ENCODE results near the gene QKI. TPM values are rescaled to one million over a fixed set of nuclear protein-coding genes. Genes with fewer than 3 reads are reported as not detected.

QKI gene
- total and polyA plus RNA-seq, 10 of the 15 experiments (the other 5 are each of a cell fraction or from before 2014, with no cell fraction given) = 4.7 to 72.5 (median 38.9) TPM

GRCh38 chr6:163565140-163565539 lies 150.6 kb downstream of the QKI start:
- WGBS (ENCODE audit: insufficient coverage, insufficient replicate concordance, low lambda C conversion rate, missing lambda C conversion rate) = 96% methylated on average over 4 of the region's 4 CpGs
- Histone ChIP-seq H3K4me2 (ENCODE audit: control insufficient read depth, insufficient read depth) (no peak overlapping the region), H3K9me3 (replicated peaks; ENCODE audit: control insufficient read depth, insufficient read depth, low read length) (no peaks in the 10 kb centered on the region), H3K27me3 (replicated peaks in 1 of 2; ENCODE audit: control insufficient read depth in 2 of 2, insufficient read depth in 2 of 2, low read length in 1 of 2) (no peaks in the 10 kb centered on the region), H3K27ac (ENCODE audit: control insufficient read depth, insufficient read depth) (no peak overlapping the region), H3K4me3 (no peak overlapping the region), H3K36me3 (ENCODE audit: control insufficient read depth in 2 of 2, insufficient read depth in 2 of 2, low read length in 1 of 2) (peaks cover 0 to 13% of the 10 kb centered on the region in 2 experiments; a peak in 2 of 4 replicates), H4K20me1 (ENCODE audit: control insufficient read depth, insufficient read depth) (no peaks in the 10 kb centered on the region), H3K9ac (ENCODE audit: control insufficient read depth, insufficient read depth, low read length) (no peak overlapping the region), H3K4me1 (ENCODE audit: control insufficient read depth, insufficient read depth, low read length) (no peaks in the 10 kb centered on the region), H3K79me2 (ENCODE audit: control insufficient read depth, insufficient read depth, low read length) (no peaks in the 10 kb centered on the region), H2AFZ (ENCODE audit: control insufficient read depth, low read depth, low read length) (no peak overlapping the region)
- DNase-seq (ENCODE audit: low read depth, low spot score) (no peak), ATAC-seq (no peak), FAIRE-seq (no peak)
- ChIA-PET SMC1A (ENCODE audit: uncharacterized antibody, unreplicated experiment) (no interaction called here), CTCF (no interaction called here), POLR2A (no interaction called here), RAD21 (ENCODE audit: unreplicated experiment) (no interaction called here)
- BruUV-seq (replicated peaks) = no TSS peak
- in situ Hi-C loops (cut with MboI) = no loop called here
- intact Hi-C loops (cut with micrococcal nuclease; ENCODE audit: unreplicated experiment) = no loop called here
- TF ChIP-seq JUNB (IDR thresholded peaks at IDR 0.05) = no peak
- no peak for TF ChIP-seq MEF2B (IDR thresholded peaks at IDR 0.05; ENCODE audit: partially characterized antibody, poor library complexity, severe bottlenecking)
- TF ChIP-seq CREM (IDR thresholded peaks at IDR 0.05; ENCODE audit: low read depth) = no peak
- TF ChIP-seq, protein P1, sequence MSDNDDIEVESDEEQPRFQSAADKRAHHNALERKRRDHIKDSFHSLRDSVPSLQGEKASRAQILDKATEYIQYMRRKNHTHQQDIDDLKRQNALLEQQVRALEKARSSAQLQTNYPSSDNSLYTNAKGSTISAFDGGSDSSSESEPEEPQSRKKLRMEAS (IDR thresholded peaks at IDR 0.05; ENCODE audit: low read depth, low read length) = no peak
- TF ChIP-seq, protein P2, sequence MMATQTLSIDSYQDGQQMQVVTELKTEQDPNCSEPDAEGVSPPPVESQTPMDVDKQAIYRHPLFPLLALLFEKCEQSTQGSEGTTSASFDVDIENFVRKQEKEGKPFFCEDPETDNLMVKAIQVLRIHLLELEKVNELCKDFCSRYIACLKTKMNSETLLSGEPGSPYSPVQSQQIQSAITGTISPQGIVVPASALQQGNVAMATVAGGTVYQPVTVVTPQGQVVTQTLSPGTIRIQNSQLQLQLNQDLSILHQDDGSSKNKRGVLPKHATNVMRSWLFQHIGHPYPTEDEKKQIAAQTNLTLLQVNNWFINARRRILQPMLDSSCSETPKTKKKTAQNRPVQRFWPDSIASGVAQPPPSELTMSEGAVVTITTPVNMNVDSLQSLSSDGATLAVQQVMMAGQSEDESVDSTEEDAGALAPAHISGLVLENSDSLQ (IDR thresholded peaks at IDR 0.05) = no peak
- TF ChIP-seq ZNF207 (IDR thresholded peaks at IDR 0.05; ENCODE audit: borderline replicate concordance) = no peak
- no peak for TF ChIP-seq YY1 (IDR thresholded peaks at IDR 0.05; ENCODE audit: low read depth, low read length)
- TF ChIP-seq, protein P3, sequence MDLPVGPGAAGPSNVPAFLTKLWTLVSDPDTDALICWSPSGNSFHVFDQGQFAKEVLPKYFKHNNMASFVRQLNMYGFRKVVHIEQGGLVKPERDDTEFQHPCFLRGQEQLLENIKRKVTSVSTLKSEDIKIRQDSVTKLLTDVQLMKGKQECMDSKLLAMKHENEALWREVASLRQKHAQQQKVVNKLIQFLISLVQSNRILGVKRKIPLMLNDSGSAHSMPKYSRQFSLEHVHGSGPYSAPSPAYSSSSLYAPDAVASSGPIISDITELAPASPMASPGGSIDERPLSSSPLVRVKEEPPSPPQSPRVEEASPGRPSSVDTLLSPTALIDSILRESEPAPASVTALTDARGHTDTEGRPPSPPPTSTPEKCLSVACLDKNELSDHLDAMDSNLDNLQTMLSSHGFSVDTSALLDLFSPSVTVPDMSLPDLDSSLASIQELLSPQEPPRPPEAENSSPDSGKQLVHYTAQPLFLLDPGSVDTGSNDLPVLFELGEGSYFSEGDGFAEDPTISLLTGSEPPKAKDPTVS (IDR thresholded peaks at IDR 0.05; ENCODE audit: low read depth, low read length) = no peak
- no peak for TF ChIP-seq CBX3 (IDR thresholded peaks at IDR 0.05; ENCODE audit: borderline replicate concordance, low read depth)
- TF ChIP-seq SMARCA5 (IDR thresholded peaks at IDR 0.05) = no peak
- TF ChIP-seq HDAC2 (IDR thresholded peaks at IDR 0.05) = no peak
- TF ChIP-seq, protein P4, sequence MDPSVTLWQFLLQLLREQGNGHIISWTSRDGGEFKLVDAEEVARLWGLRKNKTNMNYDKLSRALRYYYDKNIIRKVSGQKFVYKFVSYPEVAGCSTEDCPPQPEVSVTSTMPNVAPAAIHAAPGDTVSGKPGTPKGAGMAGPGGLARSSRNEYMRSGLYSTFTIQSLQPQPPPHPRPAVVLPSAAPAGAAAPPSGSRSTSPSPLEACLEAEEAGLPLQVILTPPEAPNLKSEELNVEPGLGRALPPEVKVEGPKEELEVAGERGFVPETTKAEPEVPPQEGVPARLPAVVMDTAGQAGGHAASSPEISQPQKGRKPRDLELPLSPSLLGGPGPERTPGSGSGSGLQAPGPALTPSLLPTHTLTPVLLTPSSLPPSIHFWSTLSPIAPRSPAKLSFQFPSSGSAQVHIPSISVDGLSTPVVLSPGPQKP (IDR thresholded peaks at IDR 0.05; ENCODE audit: low read depth, low read length) = no peak
- TF ChIP-seq RAD51 (IDR thresholded peaks at IDR 0.05) = no peak
- TF ChIP-seq, protein P5, sequence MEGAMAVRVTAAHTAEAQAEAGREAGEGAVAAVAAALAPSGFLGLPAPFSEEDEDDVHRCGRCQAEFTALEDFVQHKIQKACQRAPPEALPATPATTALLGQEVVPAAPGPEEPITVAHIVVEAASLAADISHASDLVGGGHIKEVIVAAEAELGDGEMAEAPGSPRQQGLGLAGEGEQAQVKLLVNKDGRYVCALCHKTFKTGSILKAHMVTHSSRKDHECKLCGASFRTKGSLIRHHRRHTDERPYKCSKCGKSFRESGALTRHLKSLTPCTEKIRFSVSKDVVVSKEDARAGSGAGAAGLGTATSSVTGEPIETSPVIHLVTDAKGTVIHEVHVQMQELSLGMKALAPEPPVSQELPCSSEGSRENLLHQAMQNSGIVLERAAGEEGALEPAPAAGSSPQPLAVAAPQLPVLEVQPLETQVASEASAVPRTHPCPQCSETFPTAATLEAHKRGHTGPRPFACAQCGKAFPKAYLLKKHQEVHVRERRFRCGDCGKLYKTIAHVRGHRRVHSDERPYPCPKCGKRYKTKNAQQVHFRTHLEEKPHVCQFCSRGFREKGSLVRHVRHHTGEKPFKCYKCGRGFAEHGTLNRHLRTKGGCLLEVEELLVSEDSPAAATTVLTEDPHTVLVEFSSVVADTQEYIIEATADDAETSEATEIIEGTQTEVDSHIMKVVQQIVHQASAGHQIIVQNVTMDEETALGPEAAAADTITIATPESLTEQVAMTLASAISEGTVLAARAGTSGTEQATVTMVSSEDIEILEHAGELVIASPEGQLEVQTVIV (IDR thresholded peaks at IDR 0.05; ENCODE audit: borderline replicate concordance, partially characterized antibody) = no peak
